NB4 (cell line): ENCODE measurements around the gene ARFGEF3.

ENCODE experiments used
- POLR2A ChIP-seq: IDR thresholded peaks from 2 replicates; pipeline ENCODE4 v1.6.1; 2011; ENCODE audit warnings: mild to moderate bottlenecking; ENCODE audit not compliant: insufficient read length; ENCODE audit errors: extremely low read depth
- TF ChIP-seq, protein P1 (sequence below): IDR thresholded peaks from one replicate; pipeline ENCODE4 v1.5.1; 2012; ENCODE audit warnings: low read depth, low read length
- TF ChIP-seq, protein P2 (sequence below): IDR thresholded peaks from 2 replicates; pipeline ENCODE4 v1.6.1; 2011; ENCODE audit warnings: low read depth, low read length

DNA sequence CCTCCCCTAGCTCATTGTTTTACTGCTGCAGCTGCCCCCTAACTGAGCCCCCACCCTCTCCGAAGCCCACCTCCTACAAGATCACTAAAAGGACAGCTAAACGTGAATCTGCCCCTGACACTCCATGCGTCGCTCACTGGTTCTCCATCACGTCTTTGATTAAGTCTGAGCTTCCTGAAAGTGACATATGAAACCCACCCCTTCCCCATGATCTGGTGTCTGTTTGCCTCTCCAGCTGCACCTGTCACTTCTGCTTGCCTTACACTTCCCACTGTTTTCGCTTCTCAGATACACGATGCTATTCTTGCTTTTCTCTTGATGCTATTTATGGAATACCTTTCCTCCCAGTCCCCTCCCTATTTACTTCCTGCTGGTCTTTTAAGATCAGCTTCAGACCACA, 46.5 kb upstream of the ARFGEF3 start:
- TF ChIP-seq POLR2A, result no peak
- TF ChIP-seq, protein P1, sequence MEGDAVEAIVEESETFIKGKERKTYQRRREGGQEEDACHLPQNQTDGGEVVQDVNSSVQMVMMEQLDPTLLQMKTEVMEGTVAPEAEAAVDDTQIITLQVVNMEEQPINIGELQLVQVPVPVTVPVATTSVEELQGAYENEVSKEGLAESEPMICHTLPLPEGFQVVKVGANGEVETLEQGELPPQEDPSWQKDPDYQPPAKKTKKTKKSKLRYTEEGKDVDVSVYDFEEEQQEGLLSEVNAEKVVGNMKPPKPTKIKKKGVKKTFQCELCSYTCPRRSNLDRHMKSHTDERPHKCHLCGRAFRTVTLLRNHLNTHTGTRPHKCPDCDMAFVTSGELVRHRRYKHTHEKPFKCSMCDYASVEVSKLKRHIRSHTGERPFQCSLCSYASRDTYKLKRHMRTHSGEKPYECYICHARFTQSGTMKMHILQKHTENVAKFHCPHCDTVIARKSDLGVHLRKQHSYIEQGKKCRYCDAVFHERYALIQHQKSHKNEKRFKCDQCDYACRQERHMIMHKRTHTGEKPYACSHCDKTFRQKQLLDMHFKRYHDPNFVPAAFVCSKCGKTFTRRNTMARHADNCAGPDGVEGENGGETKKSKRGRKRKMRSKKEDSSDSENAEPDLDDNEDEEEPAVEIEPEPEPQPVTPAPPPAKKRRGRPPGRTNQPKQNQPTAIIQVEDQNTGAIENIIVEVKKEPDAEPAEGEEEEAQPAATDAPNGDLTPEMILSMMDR, result no peak
- TF ChIP-seq, protein P2, sequence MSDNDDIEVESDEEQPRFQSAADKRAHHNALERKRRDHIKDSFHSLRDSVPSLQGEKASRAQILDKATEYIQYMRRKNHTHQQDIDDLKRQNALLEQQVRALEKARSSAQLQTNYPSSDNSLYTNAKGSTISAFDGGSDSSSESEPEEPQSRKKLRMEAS, result no peak
